Parathyroid adenoma (tissue), 2 donors: Measurements from ENCODE around the gene KCNB1.

ENCODE experiments used
- H2AFZ ChIP-seq: fragments of 300-600 bp; sonication (generic); one replicate; pipeline ENCODE4 v1.7.0; 2017; ENCODE audit warnings: antibody characterized with exemption, mild to moderate bottlenecking
- H3K27ac ChIP-seq: fragments of 300-600 bp; sonication (generic); one replicate; pipeline ENCODE4 v1.7.0; 2017
- H3K27me3 ChIP-seq: fragments of 300-600 bp; sonication (generic); one replicate; pipeline ENCODE4 v1.7.0; 2017; ENCODE audit warnings: low read length; ENCODE audit not compliant: control insufficient read depth, insufficient read depth
- H3K36me3 ChIP-seq: fragments of 300-600 bp; sonication (generic); one replicate; pipeline ENCODE4 v1.7.0; 2017; ENCODE audit warnings: low read length; ENCODE audit not compliant: control insufficient read depth, insufficient read depth
- H3K4me1 ChIP-seq: fragments of 300-600 bp; sonication (generic); one replicate; pipeline ENCODE4 v1.7.0; 2017; ENCODE audit warnings: control low read depth
- H3K4me2 ChIP-seq: fragments of 300-600 bp; sonication (generic); one replicate; pipeline ENCODE4 v1.7.0; 2017; ENCODE audit warnings: low read length
- H3K4me3 ChIP-seq: fragments of 300-600 bp; sonication (generic); one replicate; pipeline ENCODE4 v1.7.0; 2017; ENCODE audit warnings: low read depth, low read length
- H3K79me2 ChIP-seq: fragments of 300-600 bp; sonication (generic); one replicate; pipeline ENCODE4 v1.7.0; 2017; ENCODE audit warnings: control low read depth
- H3K9ac ChIP-seq: fragments of 300-600 bp; sonication (generic); one replicate; pipeline ENCODE4 v1.7.0; 2017; ENCODE audit warnings: mild to moderate bottlenecking
- H3K9me3 ChIP-seq: fragments of 300-600 bp; sonication (generic); one replicate; pipeline ENCODE4 v1.7.0; 2017; ENCODE audit warnings: low read length; ENCODE audit not compliant: control insufficient read depth
- TF ChIP-seq, protein P1 (sequence below): fragments of 300-600 bp; sonication (generic); IDR thresholded peaks from one replicate; pipeline ENCODE4 v1.7.0; 2017; ENCODE audit warnings: antibody characterized with exemption, mild to moderate bottlenecking
- donor health status: primary hyperparathyroidism.

Gene KCNB1

DNA sequence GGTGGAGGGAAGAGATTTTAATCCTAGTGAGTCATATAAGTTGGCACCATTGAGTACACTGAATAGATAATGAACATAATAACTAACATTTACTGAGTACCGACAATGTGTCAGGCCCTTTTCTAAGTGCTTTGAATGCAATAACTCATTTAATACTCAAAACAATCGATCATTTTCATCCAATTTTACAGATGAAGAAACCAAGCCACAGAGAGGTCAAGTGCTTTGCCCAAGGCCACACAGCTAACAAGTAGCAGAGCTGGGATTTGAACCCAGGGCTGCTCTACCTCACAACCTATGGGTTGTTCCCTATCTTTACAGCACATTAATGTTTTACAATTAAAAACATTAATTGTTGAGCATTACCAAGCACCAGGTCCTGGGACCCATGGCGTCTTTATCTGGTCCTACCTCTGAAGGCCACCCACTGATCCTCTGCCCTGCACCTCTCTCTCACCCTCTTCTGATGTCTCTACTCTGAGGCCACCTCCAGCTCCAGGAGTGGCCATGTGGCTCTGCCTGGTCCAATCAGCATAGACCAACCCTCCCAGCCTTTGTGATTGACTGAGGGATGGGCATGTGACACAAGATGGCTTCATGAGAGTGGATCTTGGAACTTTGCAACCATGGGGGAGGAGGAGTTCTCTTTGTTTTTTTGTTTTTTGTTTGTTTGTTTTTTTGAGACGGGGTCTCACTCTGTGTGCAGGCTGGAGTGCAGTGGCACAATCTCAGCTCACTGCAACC lies 83.9 kb downstream of the KCNB1 start:
- H3K9me3 ChIP-seq, result no peaks in the 10 kb centered on the region
- no peak overlapping the region for H2AFZ ChIP-seq
- no peak overlapping the region for H3K27ac ChIP-seq
- no peaks in the 10 kb centered on the region for H3K27me3 ChIP-seq
- no peak overlapping the region for H3K9ac ChIP-seq
- H3K79me2 ChIP-seq, result no peaks in the 10 kb centered on the region
- no peaks in the 10 kb centered on the region for H3K36me3 ChIP-seq
- H3K4me1 ChIP-seq, result no peaks in the 10 kb centered on the region
- H3K4me2 ChIP-seq, result no peak overlapping the region
- no peak overlapping the region for H3K4me3 ChIP-seq
- TF ChIP-seq, protein P1, sequence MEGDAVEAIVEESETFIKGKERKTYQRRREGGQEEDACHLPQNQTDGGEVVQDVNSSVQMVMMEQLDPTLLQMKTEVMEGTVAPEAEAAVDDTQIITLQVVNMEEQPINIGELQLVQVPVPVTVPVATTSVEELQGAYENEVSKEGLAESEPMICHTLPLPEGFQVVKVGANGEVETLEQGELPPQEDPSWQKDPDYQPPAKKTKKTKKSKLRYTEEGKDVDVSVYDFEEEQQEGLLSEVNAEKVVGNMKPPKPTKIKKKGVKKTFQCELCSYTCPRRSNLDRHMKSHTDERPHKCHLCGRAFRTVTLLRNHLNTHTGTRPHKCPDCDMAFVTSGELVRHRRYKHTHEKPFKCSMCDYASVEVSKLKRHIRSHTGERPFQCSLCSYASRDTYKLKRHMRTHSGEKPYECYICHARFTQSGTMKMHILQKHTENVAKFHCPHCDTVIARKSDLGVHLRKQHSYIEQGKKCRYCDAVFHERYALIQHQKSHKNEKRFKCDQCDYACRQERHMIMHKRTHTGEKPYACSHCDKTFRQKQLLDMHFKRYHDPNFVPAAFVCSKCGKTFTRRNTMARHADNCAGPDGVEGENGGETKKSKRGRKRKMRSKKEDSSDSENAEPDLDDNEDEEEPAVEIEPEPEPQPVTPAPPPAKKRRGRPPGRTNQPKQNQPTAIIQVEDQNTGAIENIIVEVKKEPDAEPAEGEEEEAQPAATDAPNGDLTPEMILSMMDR, result no peak

DNA sequence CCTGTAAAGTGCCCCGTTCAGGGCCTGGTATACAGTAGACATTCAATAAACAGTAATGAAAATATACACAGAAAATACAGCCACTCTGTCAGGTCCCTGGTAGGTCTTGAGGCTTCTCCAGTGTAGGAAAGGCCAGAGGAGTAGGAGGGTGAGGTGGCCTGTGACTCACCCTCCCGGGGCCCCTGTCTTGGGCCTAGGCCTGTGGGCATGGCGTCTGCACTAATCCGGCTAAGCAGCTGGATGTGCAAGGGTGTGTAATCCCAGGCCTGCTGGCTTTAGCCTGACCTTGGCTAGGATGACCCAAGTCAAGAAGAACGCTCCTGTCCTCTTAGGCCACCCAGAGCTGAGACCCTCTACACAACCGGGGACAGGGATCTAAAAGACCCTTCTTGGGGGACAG lies 84.9 kb downstream of the KCNB1 start:
- H3K4me3 ChIP-seq, result no peak overlapping the region
- no peak overlapping the region for H3K9ac ChIP-seq
- no peaks in the 10 kb centered on the region for H3K27me3 ChIP-seq
- no peaks in the 10 kb centered on the region for H3K79me2 ChIP-seq
- no peak overlapping the region for H3K4me2 ChIP-seq
- H2AFZ ChIP-seq, result no peak overlapping the region
- no peak overlapping the region for H3K27ac ChIP-seq
- no peaks in the 10 kb centered on the region for H3K4me1 ChIP-seq
- no peaks in the 10 kb centered on the region for H3K36me3 ChIP-seq
- H3K9me3 ChIP-seq, result no peaks in the 10 kb centered on the region
- TF ChIP-seq, protein P1, result no peak

DNA sequence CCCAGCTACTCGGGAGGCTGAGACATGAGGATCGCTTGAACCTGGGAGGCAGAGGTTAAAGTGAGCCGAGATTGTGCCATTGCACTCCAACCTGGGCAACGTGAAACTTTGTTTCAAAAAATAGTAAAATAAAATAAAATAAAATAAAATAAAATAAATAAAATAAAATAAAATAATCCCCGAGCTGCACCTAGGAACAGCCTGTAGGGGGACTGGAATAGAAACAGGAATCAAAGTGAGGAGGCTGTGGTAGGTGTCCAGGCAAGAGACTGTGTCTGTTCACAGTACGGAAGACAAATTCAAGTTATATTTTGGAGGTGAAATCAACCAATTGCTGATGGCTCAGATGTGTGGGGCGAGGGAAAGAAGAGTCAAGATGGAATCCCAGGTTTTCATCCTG lies 86.2 kb downstream of the KCNB1 start:
- Histone ChIP-seq H3K27me3 (no peaks in the 10 kb centered on the region), H3K4me1 (no peaks in the 10 kb centered on the region)

DNA sequence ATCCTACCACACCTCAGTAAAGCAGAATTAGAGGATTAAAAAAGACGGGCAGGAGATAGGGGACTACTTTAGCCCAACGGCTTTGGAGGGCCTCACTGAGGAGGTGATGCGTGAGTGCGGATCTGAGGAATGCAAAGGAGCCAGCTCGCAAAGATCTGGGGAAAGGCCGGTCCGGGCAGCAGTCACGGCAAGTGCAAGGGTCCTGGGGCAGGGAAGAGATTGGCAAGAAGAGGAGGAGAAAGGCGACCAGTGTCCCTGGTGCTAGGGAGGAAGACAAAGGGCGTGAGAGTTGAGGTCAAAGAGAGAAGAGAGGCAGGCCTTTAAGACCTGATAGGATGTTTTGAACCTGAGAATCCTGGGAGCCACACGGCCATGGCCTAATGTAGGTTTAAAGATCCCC lies 86.8 kb downstream of the KCNB1 start:
- H3K4me2 ChIP-seq, result no peak overlapping the region
- TF ChIP-seq, protein P1, result no peak
- no peaks in the 10 kb centered on the region for H3K27me3 ChIP-seq
- no peaks in the 10 kb centered on the region for H3K79me2 ChIP-seq
- no peak overlapping the region for H3K4me3 ChIP-seq
- H3K9ac ChIP-seq, result no peak overlapping the region
- H3K27ac ChIP-seq, result no peak overlapping the region
- no peaks in the 10 kb centered on the region for H3K4me1 ChIP-seq
- H3K9me3 ChIP-seq, result no peaks in the 10 kb centered on the region
- no peaks in the 10 kb centered on the region for H3K36me3 ChIP-seq
- no peak overlapping the region for H2AFZ ChIP-seq

More for the DNA sequence above, 86.2 kb downstream of the KCNB1 start:
- H3K79me2 ChIP-seq, result no peaks in the 10 kb centered on the region
- no peak overlapping the region for H3K27ac ChIP-seq
- no peak overlapping the region for H3K4me3 ChIP-seq
- no peak overlapping the region for H3K9ac ChIP-seq
- H3K36me3 ChIP-seq, result no peaks in the 10 kb centered on the region
- H3K4me2 ChIP-seq, result no peak overlapping the region
- no peaks in the 10 kb centered on the region for H3K9me3 ChIP-seq
- no peak overlapping the region for H2AFZ ChIP-seq
- TF ChIP-seq, protein P1, result no peak

DNA sequence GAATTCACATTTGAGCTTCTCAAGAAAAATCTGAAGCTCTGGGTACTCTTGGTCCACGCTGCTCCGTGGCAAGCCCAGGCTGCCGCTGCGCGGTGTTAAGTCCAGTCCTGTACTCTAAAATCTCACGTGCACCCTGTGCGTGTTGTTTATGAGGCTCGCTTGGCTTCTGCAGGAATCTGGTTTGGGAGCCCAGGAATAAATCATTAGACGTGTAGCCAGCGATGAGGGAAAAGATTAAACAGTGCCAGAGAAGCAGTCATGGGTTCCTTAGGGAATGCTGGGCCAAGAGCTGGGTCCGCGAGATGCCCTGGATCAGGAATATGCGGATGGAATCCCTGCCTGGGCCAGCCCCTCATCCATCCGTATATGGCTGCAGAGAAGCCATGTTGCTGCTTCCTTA lies 87.3 kb downstream of the KCNB1 start:
- Histone ChIP-seq H2AFZ (no peak overlapping the region), H3K9me3 (no peaks in the 10 kb centered on the region), H3K27me3 (no peaks in the 10 kb centered on the region), H3K9ac (no peak overlapping the region), H3K4me3 (no peak overlapping the region), H3K4me2 (no peak overlapping the region), H3K4me1 (no peaks in the 10 kb centered on the region), H3K36me3 (no peaks in the 10 kb centered on the region), H3K27ac (no peak overlapping the region), H3K79me2 (no peaks in the 10 kb centered on the region)
- TF ChIP-seq, protein P1, result no peak
